GM12865 (cell line): ENCODE measurements around the gene AEBP2.

Source experiments
- DNase-seq: peaks from one replicate; pipeline ENCODE4 v3.0.0; 2010; ENCODE audit warnings: low read depth
- H3K4me3 ChIP-seq: 2 replicates; pipeline ENCODE4 v1.5.1; 2011; ENCODE audit warnings: mild to moderate bottlenecking, low read depth, low read length, control low read depth
- TF ChIP-seq, protein P1 (sequence below): IDR thresholded peaks from 2 replicates; pipeline ENCODE4 v1.5.1; 2011; ENCODE audit warnings: low read length, control low read depth, low read depth, inconsistent platforms; ENCODE audit not compliant: insufficient read depth; ENCODE audit errors: missing control alignments

AEBP2 gene

DNA sequence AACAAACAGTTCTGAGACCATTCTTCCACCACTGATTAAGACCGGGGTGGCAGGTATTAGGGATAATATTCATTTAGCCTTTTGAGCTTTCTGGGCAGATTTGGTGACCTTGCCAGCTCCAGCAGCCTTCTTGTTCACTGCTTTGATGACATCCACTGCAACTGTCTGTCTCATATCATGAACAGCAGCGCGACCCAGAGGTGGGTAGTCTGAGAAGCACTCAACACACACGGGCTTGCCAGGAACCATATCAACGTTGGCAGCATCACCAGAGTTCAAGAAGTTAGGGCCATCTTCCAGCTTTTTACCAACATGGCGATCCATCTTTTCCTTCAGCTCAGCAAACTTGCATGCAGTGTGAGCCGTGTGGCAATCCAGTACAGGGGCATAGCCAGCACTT is 16.9 kb downstream of the AEBP2 start:
- no peak for DNase-seq
- TF ChIP-seq, protein P1, sequence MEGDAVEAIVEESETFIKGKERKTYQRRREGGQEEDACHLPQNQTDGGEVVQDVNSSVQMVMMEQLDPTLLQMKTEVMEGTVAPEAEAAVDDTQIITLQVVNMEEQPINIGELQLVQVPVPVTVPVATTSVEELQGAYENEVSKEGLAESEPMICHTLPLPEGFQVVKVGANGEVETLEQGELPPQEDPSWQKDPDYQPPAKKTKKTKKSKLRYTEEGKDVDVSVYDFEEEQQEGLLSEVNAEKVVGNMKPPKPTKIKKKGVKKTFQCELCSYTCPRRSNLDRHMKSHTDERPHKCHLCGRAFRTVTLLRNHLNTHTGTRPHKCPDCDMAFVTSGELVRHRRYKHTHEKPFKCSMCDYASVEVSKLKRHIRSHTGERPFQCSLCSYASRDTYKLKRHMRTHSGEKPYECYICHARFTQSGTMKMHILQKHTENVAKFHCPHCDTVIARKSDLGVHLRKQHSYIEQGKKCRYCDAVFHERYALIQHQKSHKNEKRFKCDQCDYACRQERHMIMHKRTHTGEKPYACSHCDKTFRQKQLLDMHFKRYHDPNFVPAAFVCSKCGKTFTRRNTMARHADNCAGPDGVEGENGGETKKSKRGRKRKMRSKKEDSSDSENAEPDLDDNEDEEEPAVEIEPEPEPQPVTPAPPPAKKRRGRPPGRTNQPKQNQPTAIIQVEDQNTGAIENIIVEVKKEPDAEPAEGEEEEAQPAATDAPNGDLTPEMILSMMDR = no peak
- H3K4me3 ChIP-seq = no peak overlapping the region

GRCh38 chr12:19457561-19457960 is 18.3 kb downstream of the AEBP2 start:
- no peak overlapping the region for H3K4me3 ChIP-seq
- TF ChIP-seq, protein P1 = no peak
- DNase-seq = peak; percentile 29

GRCh38 chr12:19458733-19459132 is 19.4 kb downstream of the AEBP2 start:
- no peak overlapping the region for H3K4me3 ChIP-seq
- TF ChIP-seq, protein P1 = no peak
- no peak for DNase-seq

DNA sequence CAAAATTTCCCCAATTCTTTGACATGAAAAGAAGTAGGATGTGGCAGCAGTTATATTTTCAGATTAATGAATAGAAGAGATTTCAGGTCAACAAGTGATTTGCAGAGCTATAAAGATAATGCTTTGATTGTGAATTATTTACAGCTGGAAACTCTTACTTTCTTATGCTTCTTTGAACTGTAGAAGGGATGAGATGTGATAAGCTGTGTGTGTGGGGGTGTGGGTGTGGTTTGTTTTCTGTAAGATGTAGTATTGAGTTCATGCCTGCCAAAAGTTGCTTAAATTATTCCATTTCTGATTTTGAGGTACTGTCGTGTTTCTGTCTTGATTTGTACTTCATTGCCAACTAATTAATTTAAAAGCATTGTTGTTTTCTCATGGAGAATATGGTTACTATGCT is 22.7 kb downstream of the AEBP2 start:
- H3K4me3 ChIP-seq = no peak overlapping the region
- TF ChIP-seq, protein P1 = no peak
- no peak for DNase-seq

GRCh38 chr12:19462406-19462805 is 23.1 kb downstream of the AEBP2 start:
- DNase-seq = no peak
- TF ChIP-seq, protein P1 = no peak
- H3K4me3 ChIP-seq = no peak overlapping the region

GRCh38 chr12:19464192-19464580 is 24.9 kb downstream of the AEBP2 start:
- no peak overlapping the region for H3K4me3 ChIP-seq
- no peak for DNase-seq
- TF ChIP-seq, protein P1 = no peak

- H3K4me3 ChIP-seq = no peak overlapping the region
- DNase-seq = no peak
- TF ChIP-seq, protein P1 = no peak
Measured at GRCh38 chr12:19465711-19466110, 26.4 kb downstream of the AEBP2 start.
